Measurements from ENCODE around the gene EML2. TPM values are rescaled to one million over a fixed set of nuclear protein-coding genes. Genes with fewer than 3 reads are reported as not detected.
"Not testable (repeated sequence)": the region's sequence is repeated elsewhere in the genome, so short reads cannot be mapped to it uniquely, and the experiment has no call there.

EML2 gene
- total RNA-seq, 2 donors from 2014 or later: 18.7 to 22.5 TPM

DNA sequence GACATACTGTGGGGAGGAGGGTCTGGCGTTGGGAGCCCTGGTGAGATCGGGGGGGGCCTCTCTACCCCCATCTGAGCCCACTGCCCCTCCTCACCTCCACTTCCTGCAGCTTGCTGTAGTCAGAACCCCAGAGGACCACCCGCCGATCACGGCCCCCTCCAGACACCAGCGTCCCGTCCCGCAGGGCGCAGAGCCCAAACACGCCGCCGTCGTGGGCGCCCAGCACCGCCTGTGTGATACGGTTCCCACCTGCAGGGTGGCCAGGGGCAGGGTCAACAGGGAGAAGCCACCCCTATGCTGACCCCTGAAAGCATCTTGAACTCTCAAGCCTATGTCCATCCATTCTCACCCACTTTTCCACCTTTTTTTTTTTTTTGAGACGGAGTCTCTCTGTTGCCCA, 17.8 kb downstream of the EML2 start:
- no peak for TF ChIP-seq CTCF (IDR thresholded peaks at IDR 0.05)
- Histone ChIP-seq H3K4me1 (no peaks in the 10 kb centered on the region), H3K9me3 (no peaks in the 10 kb centered on the region), H3K27me3 (no peaks in the 10 kb centered on the region), H3K36me3 (peaks cover 38% of the 10 kb centered on the region), H3K4me3 (no peak overlapping the region), H3K27ac (no peak overlapping the region)
- DNase-seq (ENCODE audit: low spot score): no peak

GRCh38 chr19:45616704-45617017, 22.5 kb downstream of the EML2 start:
- Histone ChIP-seq H3K27me3 (no peaks in the 10 kb centered on the region), H3K36me3 (peaks cover 54% of the 10 kb centered on the region), H3K4me3 (no peak overlapping the region), H3K4me1 (peaks cover 0 to 4% of the 10 kb centered on the region in 2 donors), H3K9me3 (no peaks in the 10 kb centered on the region), H3K27ac (no peak overlapping the region)
- DNase-seq (ENCODE audit: low spot score): no peak
- no peak for TF ChIP-seq CTCF (IDR thresholded peaks at IDR 0.05)

DNA sequence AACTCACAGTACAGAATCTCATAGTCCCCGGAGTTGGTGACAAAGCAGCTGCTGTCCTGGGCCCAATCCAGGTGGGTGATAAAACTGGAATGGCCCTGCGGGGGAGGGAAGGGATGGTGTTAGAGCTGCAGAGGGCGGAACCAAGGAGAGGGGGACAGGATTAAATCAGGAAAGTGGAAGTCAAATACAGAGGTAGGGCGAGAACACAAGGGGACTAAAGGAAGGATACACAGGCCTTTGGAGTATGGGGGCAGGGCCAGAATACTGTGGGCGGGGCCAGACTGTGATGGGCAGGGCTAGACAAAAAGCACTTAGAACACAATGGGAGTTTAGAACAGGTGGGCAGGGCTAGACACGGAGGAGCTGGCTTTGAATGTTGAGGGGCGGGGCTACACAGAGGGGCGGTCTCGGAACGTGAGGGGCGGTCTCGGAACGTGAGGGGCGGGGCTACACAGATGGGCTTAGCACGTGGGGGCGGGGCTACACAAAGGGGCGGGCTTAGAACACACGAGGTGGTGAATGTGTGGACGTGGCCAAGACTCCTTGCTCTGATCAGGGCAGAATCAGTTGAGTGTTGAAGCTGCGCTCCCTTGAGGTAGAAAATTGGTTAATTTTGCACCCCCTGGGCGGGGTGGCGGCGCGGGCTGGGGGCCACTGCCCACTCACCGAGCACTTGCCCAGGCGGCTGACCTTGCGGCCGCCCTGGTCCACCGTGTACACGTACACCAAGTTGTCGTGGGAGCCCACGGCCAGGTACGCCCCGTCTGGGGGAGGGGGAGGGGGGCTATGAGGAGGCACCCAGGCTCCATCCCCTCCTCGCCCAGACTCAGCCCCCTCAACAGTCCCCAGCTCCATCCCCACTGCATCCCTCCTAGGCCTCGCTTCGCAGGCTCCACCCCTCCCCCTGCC, 23.1 kb downstream of the EML2 start:
- peak; percentile 74 for DNase-seq (ENCODE audit: low spot score)
- peaks cover 50% of the 10 kb centered on the region for H3K36me3 ChIP-seq

GRCh38 chr19:45615056-45615455, 24.1 kb downstream of the EML2 start:
- H3K4me1 ChIP-seq: not testable (repeated sequence)

More for the DNA sequence above, 23.1 kb downstream of the EML2 start:
- no peak for TF ChIP-seq CTCF (IDR thresholded peaks at IDR 0.05)
- no peaks in the 10 kb centered on the region for H3K27me3 ChIP-seq
- H3K4me1 ChIP-seq: peaks cover 0 to 4% of the 10 kb centered on the region in 2 donors
- no peak overlapping the region for H3K27ac ChIP-seq
- H3K4me3 ChIP-seq: no peak overlapping the region
- H3K9me3 ChIP-seq: no peaks in the 10 kb centered on the region

GRCh38 chr19:45613926-45614725, 25.1 kb downstream of the EML2 start:
- Histone ChIP-seq H3K4me3 (no peak overlapping the region), H3K27me3 (no peaks in the 10 kb centered on the region), H3K4me1 (peaks cover 0 to 4% of the 10 kb centered on the region in 2 donors), H3K9me3 (no peaks in the 10 kb centered on the region), H3K27ac (peak overlapping the region; percentile 1 to 39), H3K36me3 (peaks cover 40% of the 10 kb centered on the region)
- DNase-seq (ENCODE audit: low spot score): no peak
- no peak for TF ChIP-seq CTCF (IDR thresholded peaks at IDR 0.05)

More at GRCh38 chr19:45615056-45615455, 24.1 kb downstream of the EML2 start:
- not testable (repeated sequence) for H3K9me3 ChIP-seq; H3K27me3 ChIP-seq; H3K4me3 ChIP-seq; DNase-seq (ENCODE audit: low spot score)
- Histone ChIP-seq H3K27ac (peak overlapping the region in 1 of 2 donors; percentile 1), H3K36me3 (peaks cover 49% of the 10 kb centered on the region)

GRCh38 chr19:45608948-45609347, 30.2 kb downstream of the EML2 start:
- H3K27me3 ChIP-seq: no peaks in the 10 kb centered on the region
- peaks cover 25% of the 10 kb centered on the region for H3K36me3 ChIP-seq
- no peak for TF ChIP-seq CTCF (IDR thresholded peaks at IDR 0.05)
- no peak overlapping the region for H3K4me3 ChIP-seq
- no peaks in the 10 kb centered on the region for H3K9me3 ChIP-seq
- no peak for DNase-seq (ENCODE audit: low spot score)
- no peak overlapping the region for H3K27ac ChIP-seq
- peaks cover 0 to 12% of the 10 kb centered on the region in 2 donors for H3K4me1 ChIP-seq
